Neuronal stem cell (in vitro differentiated cells): Measurements from ENCODE around the gene PTPRM.
A peak's percentile ranks its signal among the peaks of the same experiment; 100 is the strongest.

Experiments used
- DNase-seq: peaks from one replicate; pipeline ENCODE4 v3.0.0-alpha.2; 2013; ENCODE audit warnings: low spot score
- H2AFZ ChIP-seq: one replicate; pipeline ENCODE4 v1.6.1; 2013; ENCODE audit warnings: mild to moderate bottlenecking, low read length, inconsistent platforms
- H2AK5ac ChIP-seq: 2 replicates; pipeline ENCODE4 v1.6.1; 2013; ENCODE audit warnings: low read depth, mild to moderate bottlenecking, inconsistent platforms, low read length, moderate library complexity, mixed read lengths
- H2BK120ac ChIP-seq: 2 replicates; pipeline ENCODE4 v1.6.1; 2013; ENCODE audit warnings: low read depth, mild to moderate bottlenecking, inconsistent platforms, low read length, moderate library complexity, mixed read lengths
- H2BK12ac ChIP-seq: one replicate; pipeline ENCODE4 v1.6.1; 2013; ENCODE audit warnings: low read length, inconsistent platforms
- H2BK15ac ChIP-seq: 2 replicates; pipeline ENCODE4 v1.6.1; 2013; ENCODE audit warnings: mild to moderate bottlenecking, low read length, inconsistent platforms, mixed read lengths
- H2BK5ac ChIP-seq: one replicate; pipeline ENCODE4 v1.6.1; 2013; ENCODE audit warnings: inconsistent platforms, mild to moderate bottlenecking, low read length, moderate library complexity
- H3K14ac ChIP-seq: one replicate; pipeline ENCODE4 v1.6.1; 2013; ENCODE audit warnings: low read length, inconsistent platforms
- H3K18ac ChIP-seq: 2 replicates; pipeline ENCODE4 v1.6.1; 2013; ENCODE audit warnings: low read length, inconsistent platforms
- H3K23ac ChIP-seq: 2 replicates; pipeline ENCODE4 v1.6.1; 2013; ENCODE audit warnings: low read depth, mild to moderate bottlenecking, mixed read lengths, low read length, inconsistent platforms; ENCODE audit not compliant: poor library complexity
- H3K27ac ChIP-seq: replicated peaks from 3 replicates; pipeline ENCODE4 v1.5.1; 2013; ENCODE audit warnings: low read length, inconsistent platforms
- H3K27me3 ChIP-seq, 3 experiments: 2 replicates each; pipeline ENCODE4 v1.6.1; 2013; ENCODE audit warnings: low read length in 3 of 3, mild to moderate bottlenecking in 2 of 3, inconsistent platforms in 1 of 3, low read depth in 1 of 3, mixed read lengths in 1 of 3, moderate library complexity in 1 of 3; ENCODE audit not compliant: control insufficient read depth in 3 of 3, insufficient read depth in 3 of 3
- H3K36me3 ChIP-seq, 2 donors: replicated peaks in 1 of 2; 2 replicates each; pipeline ENCODE4 v1.6.1; 2013; ENCODE audit warnings: low read length in 2 of 2; ENCODE audit not compliant: control insufficient read depth in 2 of 2, insufficient read depth in 2 of 2
- H3K4ac ChIP-seq: 2 replicates; pipeline ENCODE4 v1.6.1; 2013; ENCODE audit warnings: inconsistent platforms, mild to moderate bottlenecking, low read length, moderate library complexity
- H3K4me1 ChIP-seq, 2 donors: 1 replicate in 1 of 2; 2 replicates in 1 of 2; pipeline ENCODE4 v1.6.1; 2013; ENCODE audit warnings: low read length in 2 of 2, low read depth in 1 of 2; ENCODE audit not compliant: control insufficient read depth in 2 of 2, insufficient read depth in 1 of 2
- H3K4me2 ChIP-seq: one replicate; pipeline ENCODE4 v1.6.1; 2013; ENCODE audit warnings: mild to moderate bottlenecking, low read length, inconsistent platforms; ENCODE audit not compliant: insufficient read depth, poor library complexity, severe bottlenecking
- H3K4me3 ChIP-seq, 2 donors: 2 replicates each; pipeline ENCODE4 v1.5.1; 2013; ENCODE audit warnings: low read length in 2 of 2, mild to moderate bottlenecking in 2 of 2, inconsistent platforms in 1 of 2, moderate library complexity in 1 of 2
- H3K79me1 ChIP-seq: one replicate; pipeline ENCODE4 v1.6.1; 2013; ENCODE audit warnings: low read depth, mild to moderate bottlenecking, inconsistent platforms, low read length, moderate library complexity
- H3K9ac ChIP-seq: one replicate; pipeline ENCODE4 v1.6.1; 2013; ENCODE audit warnings: mild to moderate bottlenecking, low read depth, low read length, inconsistent platforms; ENCODE audit not compliant: poor library complexity
- H3K9me3 ChIP-seq, 2 donors: replicated peaks in 1 of 2; 2 replicates each; pipeline versions ENCODE3 to v1.6.1; 2013; ENCODE audit warnings: low read length in 2 of 2, mild to moderate bottlenecking in 2 of 2, inconsistent platforms in 1 of 2, low read depth in 1 of 2, mixed read lengths in 1 of 2, moderate library complexity in 1 of 2; ENCODE audit not compliant: control insufficient read depth in 2 of 2, insufficient read depth in 1 of 2
- H4K8ac ChIP-seq: one replicate; pipeline ENCODE4 v1.6.1; 2013; ENCODE audit warnings: low read depth, mild to moderate bottlenecking, inconsistent platforms, low read length, moderate library complexity
- H4K91ac ChIP-seq: one replicate; pipeline ENCODE4 v1.6.1; 2013; ENCODE audit warnings: low read length, low read depth, mild to moderate bottlenecking, inconsistent platforms; ENCODE audit not compliant: poor library complexity
- WGBS, 2 donors: extraction: QIAGEN DNeasy Blood & Tissue Kit; methylation state at CpG; one replicate each; pipeline ENCODE4 v1.1.7; 2013; ENCODE audit warnings: missing lambda C conversion rate in 2 of 2, mixed read lengths in 1 of 2; ENCODE audit not compliant: insufficient read length in 2 of 2, insufficient replicate concordance in 1 of 2; ENCODE audit errors: extremely low coverage in 2 of 2; 5-methylcytosine and 5-hydroxymethylcytosine counted together

PTPRM gene

GRCh38 chr18:7877609-7878008 lies 310.5 kb downstream of the PTPRM start:
- Histone ChIP-seq H3K79me1 (no peaks in the 10 kb centered on the region), H3K23ac (no peak overlapping the region), H3K4me2 (no peak overlapping the region), H2BK15ac (no peak overlapping the region), H3K18ac (no peak overlapping the region), H3K4me3 (no peak overlapping the region), H3K14ac (no peak overlapping the region), H3K27me3 (no peaks in the 10 kb centered on the region), H3K4ac (no peak overlapping the region), H3K4me1 (peaks cover 9 to 14% of the 10 kb centered on the region in 2 donors), H4K91ac (no peak overlapping the region), H3K9me3 (peaks cover 3% of the 10 kb centered on the region in 2 donors), H4K8ac (no peak overlapping the region), H2AK5ac (no peak overlapping the region), H2BK5ac (no peak overlapping the region), H3K27ac (peak overlapping the region; percentile 83), H3K36me3 (no peaks in the 10 kb centered on the region), H3K9ac (no peak overlapping the region), H2BK12ac (no peak overlapping the region), H2AFZ (no peak overlapping the region), H2BK120ac (no peak overlapping the region)
- no peak for DNase-seq
- no CpG with 5 or more reads among the region's 1 CpG for whole genome bisulfite sequencing, 2 donors

- Histone ChIP-seq H2BK15ac (no peak overlapping the region), H2BK120ac (no peak overlapping the region), H3K27me3 (no peaks in the 10 kb centered on the region), H3K9ac (no peak overlapping the region), H4K8ac (no peak overlapping the region), H3K9me3 (peaks cover 3% of the 10 kb centered on the region in 2 donors), H3K23ac (no peak overlapping the region), H4K91ac (no peak overlapping the region), H2AFZ (peak overlapping the region; percentile 25), H3K4ac (no peak overlapping the region), H3K14ac (no peak overlapping the region), H2BK5ac (no peak overlapping the region), H3K79me1 (no peaks in the 10 kb centered on the region), H3K4me3 (no peak overlapping the region), H3K18ac (no peak overlapping the region), H3K4me1 (peaks cover 7 to 14% of the 10 kb centered on the region in 2 donors), H3K36me3 (no peaks in the 10 kb centered on the region), H3K4me2 (no peak overlapping the region), H2BK12ac (no peak overlapping the region), H2AK5ac (no peak overlapping the region), H3K27ac (peak overlapping the region; percentile 71)
- no CpG with 5 or more reads among the region's 6 CpGs for WGBS, 2 donors
- peak; percentile 54 for DNase-seq
These were observed 311.4 kb downstream of the PTPRM start for GRCh38 chr18:7878265-7879211.

GRCh38 chr18:7879717-7880116 lies 312.6 kb downstream of the PTPRM start:
- Histone ChIP-seq H3K27me3 (no peaks in the 10 kb centered on the region), H3K27ac (no peak overlapping the region), H3K14ac (no peak overlapping the region), H3K79me1 (no peaks in the 10 kb centered on the region), H2BK120ac (no peak overlapping the region), H3K4me3 (no peak overlapping the region), H2BK12ac (no peak overlapping the region), H3K18ac (no peak overlapping the region), H3K4ac (no peak overlapping the region), H2BK5ac (no peak overlapping the region), H4K91ac (no peak overlapping the region), H4K8ac (no peak overlapping the region), H3K9ac (no peak overlapping the region), H2AFZ (no peak overlapping the region), H3K9me3 (peaks cover 3% of the 10 kb centered on the region in 2 donors), H2AK5ac (no peak overlapping the region), H2BK15ac (no peak overlapping the region), H3K4me2 (no peak overlapping the region), H3K23ac (no peak overlapping the region), H3K36me3 (no peaks in the 10 kb centered on the region), H3K4me1 (peaks cover 7 to 14% of the 10 kb centered on the region in 2 donors)
- no CpG with 5 or more reads among the region's 4 CpGs for WGBS, 2 donors
- no peak for DNase-seq

GRCh38 chr18:7885865-7886264 lies 318.7 kb downstream of the PTPRM start:
- H2BK120ac ChIP-seq = no peak overlapping the region

More at GRCh38 chr18:7885865-7886264, 318.7 kb downstream of the PTPRM start:
- no peak overlapping the region for H4K8ac ChIP-seq
- no peak overlapping the region for H4K91ac ChIP-seq
- no peak overlapping the region for H3K27ac ChIP-seq
- H3K9me3 ChIP-seq = no peaks in the 10 kb centered on the region
- H3K4me2 ChIP-seq = no peak overlapping the region
- H3K27me3 ChIP-seq = no peaks in the 10 kb centered on the region
- no peak overlapping the region for H3K9ac ChIP-seq
- H3K79me1 ChIP-seq = no peaks in the 10 kb centered on the region
- H3K36me3 ChIP-seq = no peaks in the 10 kb centered on the region
- H2BK12ac ChIP-seq = no peak overlapping the region
- H3K18ac ChIP-seq = no peak overlapping the region
- H3K14ac ChIP-seq = no peak overlapping the region
- no peak overlapping the region for H2BK5ac ChIP-seq
- no peak overlapping the region for H2AK5ac ChIP-seq
- peaks cover 2 to 3% of the 10 kb centered on the region in 2 donors for H3K4me1 ChIP-seq
- no peak overlapping the region for H3K23ac ChIP-seq
- no peak overlapping the region for H3K4me3 ChIP-seq
- no CpG with 5 or more reads among the region's 5 CpGs for WGBS, 2 donors
- DNase-seq = no peak
- no peak overlapping the region for H2AFZ ChIP-seq
- no peak overlapping the region for H2BK15ac ChIP-seq
- H3K4ac ChIP-seq = no peak overlapping the region
